HL-60 (cell line): Measurements from ENCODE around the gene SLC41A3.

Experiments
- DNase-seq, 2 experiments: peaks; one replicate each; pipeline ENCODE4 v3.0.0-alpha.2; 2010 to 2020; ENCODE audit warnings: low read depth in 1 of 2, low spot score in 1 of 2
- H3K27ac ChIP-seq: fragments of 250-450 bp; sonication (Bioruptor Pico); replicated peaks from 2 replicates; pipeline ENCODE4 v1.5.1; 2020; ENCODE audit warnings: mild to moderate bottlenecking, moderate library complexity
- H3K27me3 ChIP-seq: fragments of 250-450 bp; sonication (Bioruptor Pico); 2 replicates; pipeline ENCODE4 v1.5.1; 2021; ENCODE audit warnings: mild to moderate bottlenecking, moderate library complexity; ENCODE audit not compliant: insufficient read depth, poor library complexity, severe bottlenecking
- H3K4me3 ChIP-seq: replicated peaks from 2 replicates; pipeline ENCODE4 v1.5.1; 2011; ENCODE audit warnings: mild to moderate bottlenecking, control low read depth, low read length; ENCODE audit not compliant: insufficient read depth
- CTCF ChIP-seq: IDR thresholded peaks from one replicate; pipeline ENCODE4 v1.5.1; 2011; ENCODE audit warnings: low read length, control low read depth, inconsistent platforms; ENCODE audit not compliant: insufficient read depth
- GABPA ChIP-seq: IDR thresholded peaks from 2 replicates; pipeline ENCODE4 v1.6.1; 2012; ENCODE audit warnings: low read depth
- POLR2AphosphoS5 ChIP-seq: IDR thresholded peaks from 2 replicates; pipeline ENCODE4 v1.6.1; 2012; ENCODE audit warnings: low read depth
- REST ChIP-seq: IDR thresholded peaks from 2 replicates; pipeline ENCODE4 v1.6.1; 2012; ENCODE audit warnings: low read depth; ENCODE audit not compliant: insufficient replicate concordance
- SPI1 ChIP-seq: IDR thresholded peaks from 2 replicates; pipeline ENCODE4 v1.6.1; 2012; ENCODE audit warnings: low read depth, mild to moderate bottlenecking, borderline replicate concordance

Gene SLC41A3

DNA sequence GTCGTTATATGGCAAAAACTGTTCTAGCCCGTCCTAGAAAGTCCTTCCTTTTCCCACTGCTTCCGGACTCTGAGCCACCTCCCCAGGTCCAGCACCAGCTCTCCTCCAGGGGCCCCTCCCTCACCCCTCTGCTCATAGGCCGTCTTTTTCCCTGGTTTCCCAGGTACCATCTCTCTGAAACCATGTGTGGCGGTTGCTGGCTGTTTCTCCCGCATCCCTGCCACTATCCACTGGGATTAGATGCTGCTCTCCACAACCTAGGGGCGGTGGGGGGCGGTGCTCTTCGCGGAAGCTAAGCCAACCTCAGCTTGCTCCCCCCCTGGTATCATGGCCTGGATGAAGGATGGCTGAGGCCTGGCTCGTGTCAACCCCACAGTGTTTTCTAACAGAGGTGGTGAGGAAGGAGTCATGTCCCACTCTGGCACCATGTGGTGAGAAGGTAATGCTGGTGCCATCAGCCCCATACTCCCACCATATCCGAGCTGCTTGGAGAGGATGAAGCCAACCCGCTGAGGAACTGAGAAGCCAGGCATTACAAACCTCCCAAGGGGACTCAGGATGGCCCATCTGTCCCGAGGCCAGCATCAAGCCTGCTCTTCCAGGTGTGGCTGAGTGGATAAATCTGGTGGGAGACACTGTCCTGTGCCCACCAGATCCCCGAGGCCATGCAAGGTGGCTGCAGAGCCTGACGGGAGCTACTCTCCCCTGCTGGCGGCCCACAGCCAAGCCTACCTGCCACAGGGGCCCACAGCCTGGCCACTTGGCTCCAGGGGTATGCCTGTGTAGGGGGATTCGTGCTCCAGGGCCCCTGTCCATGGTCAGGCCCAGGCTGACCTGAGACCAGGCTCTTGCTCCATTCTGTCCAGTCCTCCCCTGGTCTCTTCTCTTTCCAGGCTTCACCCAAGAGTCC, 27.9 kb upstream of the SLC41A3 start:
- no peak overlapping the region for H3K4me3 ChIP-seq
- no peaks in the 10 kb centered on the region for H3K27me3 ChIP-seq
- H3K27ac ChIP-seq, result no peak overlapping the region
- no peak for DNase-seq
- TF ChIP-seq REST (no peak), GABPA (no peak), SPI1 (no peak), POLR2AphosphoS5 (no peak), CTCF (no peak)

GRCh38 chr3:126111126-126111551, 27.2 kb upstream of the SLC41A3 start:
- TF ChIP-seq REST, result no peak
- Histone ChIP-seq H3K27me3 (no peaks in the 10 kb centered on the region), H3K4me3 (no peak overlapping the region), H3K27ac (no peak overlapping the region)
- no peak for DNase-seq

GRCh38 chr3:126110431-126111125, 26.7 kb upstream of the SLC41A3 start:
- Histone ChIP-seq H3K4me3 (no peak overlapping the region), H3K27ac (no peak overlapping the region), H3K27me3 (no peaks in the 10 kb centered on the region)
- TF ChIP-seq CTCF (no peak), GABPA (no peak), REST (no peak), SPI1 (no peak), POLR2AphosphoS5 (no peak)
- DNase-seq, result no peak
